Measurements from ENCODE around the gene GLIS2. TPM values are rescaled to one million over a fixed set of nuclear protein-coding genes. Genes with fewer than 3 reads are reported as not detected.
A peak's percentile ranks its signal among the peaks of the same experiment; 100 is the strongest.

GLIS2 gene
- total and polyA plus RNA-seq, 2 donors (not counting 1 experiment from before 2014, with no cell fraction given), result 4.0 to 6.0 TPM

- DNase-seq (ENCODE audit: low read depth in 2 of 2), result peak in 1 of 2 donors; percentile 75
- no peak overlapping the region for H2AFZ ChIP-seq (ENCODE audit: low read length)
Observed at GRCh38 chr16:4339909-4340308, 24.0 kb downstream of the GLIS2 start.

GRCh38 chr16:4340443-4340842 lies 24.6 kb downstream of the GLIS2 start:
- no peak overlapping the region for H3K9ac ChIP-seq (ENCODE audit: insufficient read depth, low read length)
- peaks cover 22% of the 10 kb centered on the region for H3K79me2 ChIP-seq (ENCODE audit: control insufficient read depth, insufficient read depth, low read length)
- peaks cover 8% of the 10 kb centered on the region for H3K4me1 ChIP-seq (ENCODE audit: control insufficient read depth, extremely low read depth, insufficient read depth, low read length)
- no peak for TF ChIP-seq CTCF (conservative IDR thresholded peaks at IDR 0.05 in 1 of 2, IDR thresholded peaks at IDR 0.05 in 1 of 2; ENCODE audit: low read depth in 1 of 2, low read length in 2 of 2)
- TF ChIP-seq EZH2 (IDR thresholded peaks at IDR 0.05; ENCODE audit: low read length, missing control alignments), result no peak
- H3K4me2 ChIP-seq (ENCODE audit: extremely low read depth, insufficient read depth, low read length), result no peak overlapping the region
- H2AFZ ChIP-seq (ENCODE audit: low read length), result no peak overlapping the region
- H4K20me1 ChIP-seq (ENCODE audit: control insufficient read depth, extremely low read depth, insufficient read depth, low read length), result no peaks in the 10 kb centered on the region
- H3K27me3 ChIP-seq (ENCODE audit: control insufficient read depth, insufficient read depth, low read length), result no peaks in the 10 kb centered on the region
- DNase-seq (ENCODE audit: low read depth in 2 of 2), result no peak
- H3K36me3 ChIP-seq (ENCODE audit: control insufficient read depth, insufficient read depth, low read length), result peaks cover 26% of the 10 kb centered on the region
- H3K4me3 ChIP-seq (replicated peaks in 1 of 4; ENCODE audit: control extremely low read depth in 1 of 4, insufficient read depth in 1 of 4, low read depth in 3 of 4, low read length in 4 of 4), result no peak overlapping the region
- H3K27ac ChIP-seq (ENCODE audit: insufficient read depth, low read length), result no peak overlapping the region
- no peaks in the 10 kb centered on the region for H3K9me3 ChIP-seq (ENCODE audit: control insufficient read depth, insufficient read depth, low read depth, low read length)

More at GRCh38 chr16:4339909-4340308, 24.0 kb downstream of the GLIS2 start:
- Histone ChIP-seq H3K4me1 (ENCODE audit: control insufficient read depth, extremely low read depth, insufficient read depth, low read length) (peaks cover 8% of the 10 kb centered on the region), H3K9ac (ENCODE audit: insufficient read depth, low read length) (no peak overlapping the region), H3K4me3 (replicated peaks in 1 of 4; ENCODE audit: control extremely low read depth in 1 of 4, insufficient read depth in 1 of 4, low read depth in 3 of 4, low read length in 4 of 4) (no peak overlapping the region), H3K4me2 (ENCODE audit: extremely low read depth, insufficient read depth, low read length) (no peak overlapping the region), H3K36me3 (ENCODE audit: control insufficient read depth, insufficient read depth, low read length) (peaks cover 30% of the 10 kb centered on the region), H3K79me2 (ENCODE audit: control insufficient read depth, insufficient read depth, low read length) (peaks cover 22% of the 10 kb centered on the region), H3K9me3 (ENCODE audit: control insufficient read depth, insufficient read depth, low read depth, low read length) (no peaks in the 10 kb centered on the region), H3K27ac (ENCODE audit: insufficient read depth, low read length) (no peak overlapping the region), H3K27me3 (ENCODE audit: control insufficient read depth, insufficient read depth, low read length) (no peaks in the 10 kb centered on the region), H4K20me1 (ENCODE audit: control insufficient read depth, extremely low read depth, insufficient read depth, low read length) (no peaks in the 10 kb centered on the region)
- TF ChIP-seq EZH2 (IDR thresholded peaks at IDR 0.05; ENCODE audit: low read length, missing control alignments), result no peak
- peak; percentile 24 to 37 for TF ChIP-seq CTCF (conservative IDR thresholded peaks at IDR 0.05 in 1 of 2, IDR thresholded peaks at IDR 0.05 in 1 of 2; ENCODE audit: low read depth in 1 of 2, low read length in 2 of 2)

GRCh38 chr16:4341250-4341649 lies 25.4 kb downstream of the GLIS2 start:
- H3K27ac ChIP-seq (ENCODE audit: insufficient read depth, low read length), result no peak overlapping the region
- H3K9ac ChIP-seq (ENCODE audit: insufficient read depth, low read length), result no peak overlapping the region
- no peak overlapping the region for H3K4me2 ChIP-seq (ENCODE audit: extremely low read depth, insufficient read depth, low read length)
- peaks cover 26% of the 10 kb centered on the region for H3K79me2 ChIP-seq (ENCODE audit: control insufficient read depth, insufficient read depth, low read length)
- H3K36me3 ChIP-seq (ENCODE audit: control insufficient read depth, insufficient read depth, low read length), result peaks cover 25% of the 10 kb centered on the region
- no peak for TF ChIP-seq CTCF (conservative IDR thresholded peaks at IDR 0.05 in 1 of 2, IDR thresholded peaks at IDR 0.05 in 1 of 2; ENCODE audit: low read depth in 1 of 2, low read length in 2 of 2)
- no peak for TF ChIP-seq EZH2 (IDR thresholded peaks at IDR 0.05; ENCODE audit: low read length, missing control alignments)
- H3K9me3 ChIP-seq (ENCODE audit: control insufficient read depth, insufficient read depth, low read depth, low read length), result no peaks in the 10 kb centered on the region
- no peak overlapping the region for H2AFZ ChIP-seq (ENCODE audit: low read length)
- no peak for DNase-seq (ENCODE audit: low read depth in 2 of 2)
- no peaks in the 10 kb centered on the region for H3K27me3 ChIP-seq (ENCODE audit: control insufficient read depth, insufficient read depth, low read length)
- H3K4me1 ChIP-seq (ENCODE audit: control insufficient read depth, extremely low read depth, insufficient read depth, low read length), result peaks cover 8% of the 10 kb centered on the region
- H3K4me3 ChIP-seq (replicated peaks in 1 of 4; ENCODE audit: control extremely low read depth in 1 of 4, insufficient read depth in 1 of 4, low read depth in 3 of 4, low read length in 4 of 4), result no peak overlapping the region
- no peaks in the 10 kb centered on the region for H4K20me1 ChIP-seq (ENCODE audit: control insufficient read depth, extremely low read depth, insufficient read depth, low read length)

All from fibroblast of lung (primary cell).